ENCODE data around the gene PIH1D1.

Gene PIH1D1

DNA sequence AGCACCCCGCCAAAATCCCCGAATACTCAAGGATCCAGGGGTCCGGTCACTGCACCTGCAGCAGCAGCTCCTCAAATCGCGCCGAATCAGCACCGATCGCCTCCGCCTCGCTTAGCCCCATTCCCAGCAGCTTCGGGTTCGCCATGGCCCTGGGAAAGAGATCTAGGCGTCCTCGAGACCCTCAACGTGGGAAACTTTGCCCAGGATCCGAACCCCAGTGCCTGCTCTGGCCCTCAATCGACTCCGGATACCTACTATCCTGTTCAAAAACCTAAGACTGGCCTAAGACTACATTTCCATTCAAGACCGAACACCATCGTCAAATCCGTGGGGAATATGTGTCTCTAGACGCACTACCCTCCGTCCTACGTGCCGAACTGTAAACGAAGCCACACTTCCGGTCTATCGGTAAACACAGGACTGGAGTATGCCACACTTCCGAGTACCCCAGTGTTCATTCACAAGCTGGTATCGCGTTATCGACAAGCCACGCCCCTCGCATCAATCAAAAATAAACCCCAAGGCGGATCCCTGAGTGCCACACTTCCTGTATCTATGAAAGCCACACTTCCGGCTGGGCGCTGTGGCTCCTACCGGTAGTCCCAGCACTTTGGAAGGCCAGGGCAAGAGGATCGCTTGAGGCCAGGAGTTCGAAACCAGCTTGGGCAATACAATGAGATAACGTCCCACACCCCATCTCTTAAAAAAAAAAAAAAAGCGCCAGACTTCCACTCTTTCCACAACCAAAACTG lies at the start of gene PIH1D1:
Gene PIH1D1, minus strand, starts transcription at position 385 of the 752 bp plus-strand sequence. Its CDS starts 240 bp downstream, at position 145.
- peak; percentile 98 for DNase-seq (ENCODE audit: low read depth in 2 of 2)

DNA sequence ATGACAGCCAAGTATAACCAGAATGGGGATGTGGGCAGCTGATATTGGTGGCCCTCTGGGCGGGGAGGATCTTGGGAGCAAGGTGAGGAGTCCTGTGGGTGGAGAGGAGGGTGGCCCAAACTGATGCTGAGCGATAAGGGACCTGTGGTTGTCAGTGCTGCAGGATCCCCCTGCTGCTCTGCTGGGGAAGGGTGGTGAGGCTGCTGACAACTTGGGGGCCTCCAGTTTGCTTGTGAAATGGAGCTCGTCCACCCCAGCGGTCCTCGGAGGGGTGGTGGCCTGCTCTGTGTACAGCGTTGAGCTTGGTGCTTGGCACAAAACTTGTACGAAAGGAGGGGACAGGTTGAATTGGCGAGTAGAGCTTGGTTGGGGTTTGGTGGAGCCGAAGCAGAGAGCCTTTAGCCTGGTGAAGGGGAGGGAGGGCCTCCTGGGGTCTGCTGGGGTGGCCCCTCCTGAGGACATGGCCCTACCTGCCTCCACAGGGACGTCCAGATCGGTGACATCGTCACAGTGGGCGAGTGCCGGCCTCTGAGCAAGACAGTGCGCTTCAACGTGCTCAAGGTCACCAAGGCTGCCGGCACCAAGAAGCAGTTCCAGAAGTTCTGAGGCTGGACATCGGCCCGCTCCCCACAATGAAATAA lies 47.5 kb upstream of the PIH1D1 start:
- DNase-seq (ENCODE audit: low read depth in 2 of 2): no peak

DNA sequence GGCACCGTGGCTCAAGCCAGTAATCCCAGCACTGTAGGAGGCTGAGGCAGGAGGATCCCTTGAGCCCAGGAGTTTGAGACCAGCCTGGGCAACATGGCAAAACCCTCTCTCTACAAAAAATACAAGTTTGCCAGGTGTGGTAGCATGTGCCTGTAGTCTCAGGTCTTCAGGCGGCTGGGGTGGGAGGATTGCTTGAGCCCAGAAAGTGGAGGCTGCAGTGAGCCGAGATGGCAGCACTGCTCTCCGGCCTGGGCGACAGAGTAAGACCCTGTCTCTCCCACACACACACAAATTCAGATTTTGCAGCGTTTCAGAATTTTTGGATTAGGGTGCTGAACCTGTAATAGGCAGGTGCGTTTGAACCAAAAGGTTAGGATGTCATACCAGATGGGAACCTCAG lies 46.9 kb upstream of the PIH1D1 start:
- DNase-seq (ENCODE audit: low read depth in 2 of 2): no peak

DNA sequence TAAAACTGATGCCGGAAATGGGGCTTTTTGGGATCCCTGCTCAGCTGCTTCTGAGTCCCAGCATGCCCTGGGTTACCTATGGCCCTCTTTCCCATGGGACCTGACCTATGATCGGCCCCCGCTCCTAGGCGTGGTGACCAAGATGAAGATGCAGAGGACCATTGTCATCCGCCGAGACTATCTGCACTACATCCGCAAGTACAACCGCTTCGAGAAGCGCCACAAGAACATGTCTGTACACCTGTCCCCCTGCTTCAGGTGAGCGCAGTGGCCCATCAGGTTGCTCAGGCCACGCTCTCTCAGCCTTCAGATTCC lies 46.1 kb upstream of the PIH1D1 start:
- DNase-seq (ENCODE audit: low read depth in 2 of 2): no peak

DNA sequence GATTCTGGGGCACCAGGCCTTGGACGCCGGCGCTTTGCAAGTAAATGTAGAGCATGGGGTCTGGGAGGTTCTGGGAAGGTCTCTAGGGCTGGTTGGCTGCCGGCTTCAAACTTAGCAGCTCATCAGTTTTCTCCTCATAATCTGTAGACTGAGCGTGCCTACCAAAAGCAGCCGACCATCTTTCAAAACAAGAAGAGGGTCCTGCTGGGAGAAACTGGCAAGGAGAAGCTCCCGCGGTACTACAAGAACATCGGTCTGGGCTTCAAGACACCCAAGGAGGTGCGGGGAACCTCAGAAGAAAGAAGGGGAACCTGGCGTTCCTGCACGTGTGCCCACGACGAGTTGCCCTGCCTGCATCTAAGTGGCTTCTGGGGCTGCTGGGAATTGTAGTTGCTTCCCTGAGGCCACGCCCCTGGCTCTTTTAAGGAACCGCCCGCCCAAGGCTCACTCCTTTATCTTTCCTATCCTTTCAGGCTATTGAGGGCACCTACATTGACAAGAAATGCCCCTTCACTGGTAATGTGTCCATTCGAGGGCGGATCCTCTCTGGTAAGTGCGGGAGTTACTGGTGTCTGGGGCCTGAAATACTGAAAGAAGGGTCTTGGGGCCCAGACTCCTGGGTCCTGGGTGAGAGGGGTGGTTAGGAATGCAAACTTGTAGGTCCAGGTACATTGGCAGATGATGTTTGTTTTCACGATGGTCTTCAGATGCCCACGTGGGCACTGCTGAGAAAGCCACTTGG lies 45.6 kb upstream of the PIH1D1 start:
- no peak for DNase-seq (ENCODE audit: low read depth in 2 of 2)

DNA sequence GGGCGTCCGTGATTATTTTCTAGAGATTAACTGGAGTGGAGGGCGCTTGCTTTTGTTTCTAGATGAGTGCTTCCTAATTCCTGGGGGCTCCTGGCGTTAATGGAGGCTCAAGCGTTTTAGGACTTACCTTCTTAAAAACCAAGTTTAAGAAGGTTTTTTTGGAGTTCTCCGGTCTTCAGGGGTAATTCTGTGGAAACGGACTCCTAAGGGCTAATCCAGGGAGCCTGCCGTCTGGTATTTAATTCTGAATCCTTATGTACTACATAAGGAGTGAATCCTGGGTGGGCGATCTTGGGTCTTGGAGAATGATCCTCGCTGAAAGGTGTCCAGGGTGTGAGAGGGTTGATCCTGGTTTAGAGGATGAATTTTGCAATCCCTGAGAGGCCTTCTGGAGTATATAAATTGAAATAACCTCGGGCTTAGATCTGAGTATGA lies 45.0 kb upstream of the PIH1D1 start:
- DNase-seq (ENCODE audit: low read depth in 2 of 2): no peak

DNA sequence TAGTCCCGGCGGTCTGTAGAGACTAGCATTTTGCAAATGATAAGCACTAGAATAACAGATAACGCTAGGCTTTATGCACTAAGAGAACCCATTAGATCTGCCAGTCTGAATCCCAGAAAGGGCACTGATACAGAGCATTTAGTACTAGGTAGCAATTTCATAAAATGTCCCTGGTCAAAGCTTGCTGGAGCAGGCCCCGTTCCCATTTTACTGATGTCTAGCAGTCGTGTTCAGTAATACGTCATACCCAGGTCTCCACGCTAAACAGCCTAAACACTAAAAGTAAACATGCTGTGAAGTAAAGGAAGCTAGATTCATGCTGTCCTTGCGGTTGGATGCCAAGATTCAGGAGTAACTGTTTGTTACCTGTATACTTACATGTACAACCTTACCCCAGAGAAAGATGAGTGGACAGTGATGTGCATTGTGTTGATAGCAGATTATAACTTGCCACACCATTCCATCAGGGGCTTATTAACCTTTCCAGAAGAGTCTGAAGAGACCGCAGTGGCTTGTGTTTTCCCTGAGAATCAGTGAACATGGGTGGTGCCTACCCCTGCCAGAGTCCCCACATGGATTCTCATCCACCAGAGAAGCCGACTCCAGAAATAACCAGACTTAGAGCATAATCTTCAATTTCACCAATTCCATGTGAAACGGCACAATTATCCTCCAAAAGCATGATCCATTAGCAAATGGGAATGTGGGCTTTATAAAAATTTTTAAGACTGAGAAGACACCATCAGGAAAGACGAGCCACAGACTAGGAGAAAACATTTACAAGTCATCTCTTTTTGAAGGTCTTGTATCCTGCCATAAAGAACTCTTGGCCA lies 41.2 kb upstream of the PIH1D1 start:
- no peak for DNase-seq (ENCODE audit: low read depth in 2 of 2)

DNA sequence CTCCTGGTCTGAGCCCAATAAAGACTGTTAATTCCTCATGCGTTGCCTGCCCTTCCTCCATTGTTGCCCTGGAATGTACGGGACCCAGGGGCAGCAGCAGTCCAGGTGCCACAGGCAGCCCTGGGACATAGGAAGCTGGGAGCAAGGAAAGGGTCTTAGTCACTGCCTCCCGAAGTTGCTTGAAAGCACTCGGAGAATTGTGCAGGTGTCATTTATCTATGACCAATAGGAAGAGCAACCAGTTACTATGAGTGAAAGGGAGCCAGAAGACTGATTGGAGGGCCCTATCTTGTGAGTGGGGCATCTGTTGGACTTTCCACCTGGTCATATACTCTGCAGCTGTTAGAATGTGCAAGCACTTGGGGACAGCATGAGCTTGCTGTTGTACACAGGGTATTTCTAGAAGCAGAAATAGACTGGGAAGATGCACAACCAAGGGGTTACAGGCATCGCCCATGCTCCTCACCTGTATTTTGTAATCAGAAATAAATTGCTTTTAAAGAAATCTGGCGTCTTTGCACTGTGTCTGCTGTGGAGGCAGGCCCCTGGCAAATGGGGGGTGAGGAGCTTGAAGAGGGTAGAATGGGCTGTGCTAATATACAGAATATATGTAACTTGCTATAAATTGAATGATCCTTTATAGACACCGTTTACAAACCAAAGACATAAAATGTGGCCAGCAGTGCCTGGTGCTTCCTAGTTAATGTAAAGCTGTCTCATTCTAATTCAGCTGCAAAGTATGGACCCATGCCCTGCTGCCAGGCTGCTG lies 40.4 kb upstream of the PIH1D1 start:
- no peak for DNase-seq (ENCODE audit: low read depth in 2 of 2)

DNA sequence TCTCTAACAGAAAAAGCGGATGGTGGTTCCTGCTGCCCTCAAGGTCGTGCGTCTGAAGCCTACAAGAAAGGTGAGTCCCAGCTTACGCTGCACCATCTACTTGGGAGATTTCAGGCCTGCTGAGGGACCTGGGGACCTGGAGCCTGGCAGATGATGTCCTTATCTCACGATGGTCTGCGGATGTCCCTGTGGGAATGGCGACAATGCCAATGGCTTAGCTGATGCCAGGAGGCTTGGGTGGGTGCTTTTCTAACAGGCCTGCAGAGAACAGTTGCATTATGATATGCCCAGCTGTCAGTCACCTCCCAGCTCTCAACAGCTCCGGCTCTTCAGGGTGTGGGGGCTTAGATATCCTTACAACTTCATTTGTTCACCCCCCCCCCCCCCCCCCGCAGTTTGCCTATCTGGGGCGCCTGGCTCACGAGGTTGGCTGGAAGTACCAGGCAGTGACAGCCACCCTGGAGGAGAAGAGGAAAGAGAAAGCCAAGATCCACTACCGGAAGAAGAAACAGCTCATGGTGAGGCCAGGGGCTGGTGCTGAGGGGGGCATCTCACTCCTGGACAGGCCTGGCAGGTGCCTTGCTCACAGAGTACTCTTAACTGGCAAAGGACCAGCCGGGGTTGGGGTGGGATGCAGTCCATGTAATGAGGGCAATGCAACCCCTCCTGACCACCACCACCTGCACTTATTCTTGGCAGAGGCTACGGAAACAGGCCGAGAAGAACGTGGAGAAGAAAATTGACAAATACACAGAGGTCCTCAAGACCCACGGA lies 39.6 kb upstream of the PIH1D1 start:
- no peak for DNase-seq (ENCODE audit: low read depth in 2 of 2)

DNA sequence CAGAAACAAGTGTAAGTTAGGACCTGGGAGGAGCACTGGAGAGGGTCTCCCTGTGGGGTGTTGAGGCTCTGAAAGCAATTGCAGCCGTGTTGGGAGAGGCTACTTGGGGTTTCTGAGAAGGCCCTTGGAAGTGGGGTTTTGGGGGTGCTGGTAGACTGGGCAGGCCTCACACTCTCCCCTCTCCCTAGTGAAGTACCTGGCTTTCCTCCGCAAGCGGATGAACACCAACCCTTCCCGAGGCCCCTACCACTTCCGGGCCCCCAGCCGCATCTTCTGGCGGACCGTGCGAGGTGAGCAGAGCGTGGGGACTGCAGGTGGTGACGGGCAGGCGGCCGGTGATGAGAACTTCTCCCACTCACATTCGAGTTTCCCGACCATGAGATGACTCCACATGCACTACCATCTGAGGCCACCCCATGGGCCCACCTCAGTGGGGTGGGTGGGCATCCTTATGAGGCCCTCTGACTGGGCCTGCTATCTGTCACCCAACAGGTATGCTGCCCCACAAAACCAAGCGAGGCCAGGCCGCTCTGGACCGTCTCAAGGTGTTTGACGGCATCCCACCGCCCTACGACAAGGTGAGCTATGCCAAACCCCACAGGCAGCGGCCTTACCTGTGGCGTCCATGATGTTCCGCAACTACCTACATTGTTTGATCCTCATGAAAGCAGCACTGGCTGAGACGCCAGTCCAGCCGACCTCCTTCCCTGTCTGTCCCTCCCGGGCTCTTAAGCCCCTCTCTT lies 38.8 kb upstream of the PIH1D1 start:
- no peak for DNase-seq (ENCODE audit: low read depth in 2 of 2)

DNA sequence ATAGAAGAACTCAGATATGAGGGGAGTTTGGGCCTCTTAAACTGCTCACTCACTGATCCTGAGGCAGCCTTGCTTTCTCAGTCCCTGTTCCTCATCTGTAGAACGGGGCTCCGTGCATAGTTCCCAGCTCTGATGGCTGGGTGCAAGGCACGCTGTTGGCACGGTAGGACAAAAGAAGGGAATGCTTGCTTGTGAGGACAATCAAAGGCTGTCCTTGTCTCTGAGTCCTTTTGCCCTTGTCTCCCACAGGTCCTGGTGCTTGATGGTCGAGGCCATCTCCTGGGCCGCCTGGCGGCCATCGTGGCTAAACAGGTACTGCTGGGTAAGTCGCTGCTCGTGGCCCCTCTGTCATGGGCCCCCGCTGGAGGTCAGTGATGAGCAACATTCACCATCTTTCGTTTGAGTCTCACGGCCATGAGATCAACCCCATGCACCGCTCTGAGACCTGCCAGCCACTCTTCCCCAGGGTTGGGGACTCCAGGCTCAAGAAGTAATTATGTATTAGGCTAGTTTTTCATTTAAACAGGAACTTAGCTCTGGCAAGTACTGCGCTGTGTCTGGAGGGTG lies 38.1 kb upstream of the PIH1D1 start:
- DNase-seq (ENCODE audit: low read depth in 2 of 2): no peak

DNA sequence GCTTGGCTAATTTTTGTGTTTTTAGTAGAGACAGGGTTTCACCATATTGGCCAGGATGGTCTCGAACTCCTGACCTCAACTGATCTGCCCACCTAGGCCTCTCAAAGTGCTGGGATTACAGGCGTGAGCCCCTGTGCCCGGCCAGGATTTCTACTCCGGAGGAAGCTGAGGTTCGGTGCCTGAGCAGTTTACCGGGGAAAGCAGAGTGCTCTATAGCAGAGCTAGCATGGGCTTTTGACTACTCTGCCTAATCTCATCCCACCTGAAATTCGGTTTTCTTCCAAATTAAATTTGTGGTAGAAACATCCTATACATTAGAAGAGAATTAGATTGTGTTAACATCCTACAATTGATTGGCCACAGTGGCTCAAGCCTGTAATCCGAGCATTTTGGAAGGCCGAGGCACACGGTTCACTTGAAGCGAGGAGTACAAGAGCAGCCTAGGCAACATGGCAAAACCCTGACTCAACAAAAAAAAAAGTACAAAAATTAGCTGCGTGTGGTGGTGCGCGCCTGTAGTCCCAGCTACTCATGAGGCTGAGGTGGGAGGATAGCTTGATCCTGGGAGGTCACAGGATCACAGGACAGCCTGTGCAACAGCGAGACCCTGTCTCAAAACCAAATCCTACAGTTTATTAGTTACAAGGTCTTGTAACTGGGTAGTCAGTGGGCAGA lies 37.4 kb upstream of the PIH1D1 start:
- DNase-seq (ENCODE audit: low read depth in 2 of 2): no peak

DNA sequence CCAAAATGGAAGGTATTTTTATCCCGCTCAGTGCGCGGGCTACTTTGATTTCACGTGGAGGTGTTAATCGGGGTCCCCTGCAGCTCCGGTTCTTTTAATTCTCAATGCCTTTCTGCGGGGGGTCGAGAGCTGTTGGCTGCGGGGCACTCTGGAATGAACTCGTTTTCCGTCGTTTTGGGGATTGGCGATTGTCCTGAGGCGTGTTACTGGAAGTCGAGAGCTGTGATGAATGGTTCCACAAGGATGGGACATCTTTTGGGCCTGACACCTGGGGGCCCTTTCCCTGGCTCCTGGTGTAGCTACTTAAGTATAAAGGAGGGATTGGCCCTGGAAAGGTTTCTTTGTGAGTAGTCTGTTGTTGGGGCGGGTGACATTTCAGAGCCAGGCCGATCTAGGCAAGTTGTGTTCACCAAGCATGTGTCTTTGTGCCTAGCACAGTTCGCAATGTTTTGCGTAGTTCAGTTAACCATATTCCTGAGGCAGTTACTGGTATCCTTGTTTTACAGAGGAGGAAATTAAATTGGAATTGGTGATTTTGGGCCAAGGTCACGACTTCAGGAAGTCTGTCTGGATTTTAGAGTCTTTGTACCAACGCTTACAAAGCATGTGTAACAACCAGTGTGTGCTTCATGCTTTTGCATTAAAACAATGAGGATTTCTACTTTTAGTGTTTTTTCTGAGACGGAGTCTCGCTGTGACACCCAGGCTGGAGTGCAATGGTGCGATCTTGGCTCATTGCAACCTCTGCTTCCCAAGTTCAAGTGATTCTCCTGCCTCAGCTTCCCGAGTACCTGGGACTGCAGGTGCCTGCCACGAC lies 36.6 kb upstream of the PIH1D1 start:
- no peak for DNase-seq (ENCODE audit: low read depth in 2 of 2)

DNA sequence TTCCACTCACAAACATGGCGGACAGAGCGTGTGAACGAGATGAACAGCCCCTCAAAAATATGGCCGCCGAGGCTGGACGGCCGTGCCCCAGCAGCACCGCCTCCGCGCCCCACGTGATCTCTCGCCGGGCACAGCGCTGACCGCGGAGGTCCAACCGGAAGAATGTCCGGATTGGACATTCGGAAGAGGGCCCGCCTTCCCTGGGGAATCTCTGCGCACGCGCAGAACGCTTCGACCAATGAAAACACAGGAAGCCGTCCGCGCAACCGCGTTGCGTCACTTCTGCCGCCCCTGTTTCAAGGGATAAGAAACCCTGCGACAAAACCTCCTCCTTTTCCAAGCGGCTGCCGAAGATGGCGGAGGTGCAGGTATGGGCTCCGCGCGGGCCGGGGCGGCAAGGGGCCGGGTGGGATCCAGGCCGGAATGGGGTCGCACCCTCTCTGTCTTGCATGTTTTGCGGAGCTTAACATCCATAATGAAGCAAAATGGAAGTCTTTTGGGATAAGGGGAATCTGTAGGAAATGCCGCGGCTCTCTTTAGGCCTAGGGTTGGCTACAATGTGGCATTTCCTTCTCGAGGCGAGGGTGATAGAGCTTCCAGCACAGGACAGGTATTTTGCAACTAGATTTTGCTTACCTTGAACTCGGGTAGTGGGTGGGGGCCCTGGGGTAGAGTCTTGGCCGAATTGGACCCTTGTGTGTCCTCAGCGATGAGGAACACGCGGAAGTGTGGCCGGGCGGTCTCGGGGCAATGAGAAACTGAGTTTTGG lies 35.8 kb upstream of the PIH1D1 start, which contains the start of gene RPL13A:
Gene RPL13A, plus strand, starts transcription at position 332 of the 769 bp plus-strand sequence. Its CDS starts 22 bp downstream, at position 354.
- DNase-seq (ENCODE audit: low read depth in 2 of 2): peak; percentile 99

DNA sequence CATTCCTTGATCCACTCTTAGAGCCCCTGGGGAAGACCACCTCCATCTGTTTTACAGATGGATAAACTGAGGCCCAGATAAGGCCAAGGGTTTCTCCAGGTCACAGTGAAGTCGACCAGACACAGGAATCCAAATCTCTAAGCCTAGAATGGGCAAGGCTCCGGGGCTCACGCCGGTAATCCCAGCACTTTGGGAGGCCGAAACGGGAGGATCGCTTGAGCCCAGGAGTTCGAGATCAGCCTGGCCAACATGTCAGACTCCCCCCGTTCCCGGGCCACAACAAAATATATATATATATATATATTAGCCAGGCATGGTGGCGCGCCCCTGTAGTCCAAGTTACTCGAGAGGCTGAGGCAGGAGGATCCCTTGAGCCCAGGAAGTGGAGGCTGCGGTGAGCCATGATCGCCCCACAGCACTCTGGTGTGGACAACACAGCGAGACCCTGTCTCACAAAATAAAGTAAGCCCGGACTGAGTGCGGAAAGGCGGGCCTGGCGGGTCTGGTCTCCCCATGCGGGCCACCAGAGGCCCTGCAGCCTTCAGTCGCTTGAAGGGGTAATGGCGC lies 35.2 kb upstream of the PIH1D1 start:
- no peak for DNase-seq (ENCODE audit: low read depth in 2 of 2)

DNA sequence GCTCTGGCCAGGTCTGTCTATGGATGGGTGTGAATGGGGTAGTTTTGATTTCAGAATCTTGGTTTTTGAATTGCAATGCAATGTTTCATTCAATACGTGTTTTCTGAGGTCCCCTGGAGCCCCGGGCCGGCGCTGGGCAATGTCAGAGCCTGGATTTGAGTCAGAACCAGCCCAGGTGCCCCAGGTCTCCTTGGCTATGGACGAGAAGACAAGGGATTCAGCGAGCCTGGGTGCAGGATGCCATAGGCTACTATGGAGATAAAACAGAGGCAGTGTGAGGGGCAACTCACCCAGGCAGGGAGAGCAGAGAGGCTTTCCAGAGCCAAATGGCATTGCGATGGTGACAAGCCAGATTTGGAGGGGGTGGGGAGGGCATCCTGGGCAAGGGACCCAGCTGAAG lies 34.6 kb upstream of the PIH1D1 start:
- DNase-seq (ENCODE audit: low read depth in 2 of 2): no peak

All from fibroblast of skin of left biceps (primary cell).